Liver (tissue), 9 donors: Measurements from ENCODE around the gene TMEM86A. TPM values are rescaled to one million over a fixed set of nuclear protein-coding genes. Genes with fewer than 3 reads are reported as not detected.

Experiments
- DNase-seq: peaks from one replicate; pipeline ENCODE4 v3.0.0-alpha.2; 2017; ENCODE audit warnings: low spot score
- H3K27ac ChIP-seq, 2 donors: one replicate each; pipeline ENCODE4 v1.7.0; 2013; ENCODE audit warnings: inconsistent platforms in 2 of 2, low read length in 2 of 2, control low read depth in 1 of 2, low read depth in 1 of 2, mild to moderate bottlenecking in 1 of 2
- H3K27me3 ChIP-seq, 4 donors: one replicate each; pipeline versions ENCODE4 v1.6.1 to v1.7.0; 2013; ENCODE audit warnings: low read length in 3 of 4, inconsistent platforms in 1 of 4, mild to moderate bottlenecking in 1 of 4, moderate library complexity in 1 of 4; ENCODE audit not compliant: control insufficient read depth in 4 of 4, insufficient read depth in 4 of 4
- H3K36me3 ChIP-seq, 4 donors: one replicate each; pipeline versions ENCODE4 v1.6.1 to v1.7.0; 2013; ENCODE audit warnings: low read length in 3 of 4, mild to moderate bottlenecking in 3 of 4, low read depth in 1 of 4, moderate library complexity in 1 of 4; ENCODE audit not compliant: control insufficient read depth in 4 of 4, insufficient read depth in 3 of 4
- H3K4me1 ChIP-seq, 4 donors: one replicate each; pipeline versions ENCODE4 v1.6.1 to v1.7.0; 2013; ENCODE audit warnings: low read length in 3 of 4, mild to moderate bottlenecking in 3 of 4, moderate library complexity in 1 of 4; ENCODE audit not compliant: control insufficient read depth in 4 of 4, insufficient read depth in 4 of 4
- H3K4me3 ChIP-seq, 3 donors: one replicate each; pipeline versions ENCODE4 v1.6.1 to v1.7.0; 2013; ENCODE audit warnings: low read length in 3 of 3, control low read depth in 1 of 3, low read depth in 1 of 3, mild to moderate bottlenecking in 1 of 3
- H3K9ac ChIP-seq, 2 donors: one replicate each; pipeline ENCODE4 v1.7.0; 2013; ENCODE audit warnings: low read length in 2 of 2, mild to moderate bottlenecking in 2 of 2, moderate library complexity in 2 of 2, control low read depth in 1 of 2, low read depth in 1 of 2
- H3K9me3 ChIP-seq, 4 donors: one replicate each; pipeline versions ENCODE4 v1.6.1 to v1.7.0; 2013; ENCODE audit warnings: low read length in 3 of 4; ENCODE audit not compliant: control insufficient read depth in 4 of 4
- EGR1 ChIP-seq, 2 donors: IDR thresholded peaks; 2 replicates each; pipeline ENCODE4 v1.6.1; 2016 to 2018; ENCODE audit warnings: antibody characterized with exemption in 2 of 2, low read depth in 2 of 2
- FOXA1 ChIP-seq: IDR thresholded peaks from 2 replicates; pipeline ENCODE4 v1.6.1; 2016; ENCODE audit warnings: antibody characterized with exemption
- FOXA2 ChIP-seq: IDR thresholded peaks from 2 replicates; pipeline ENCODE4 v1.6.1; 2016; ENCODE audit warnings: antibody characterized with exemption
- HNF4A ChIP-seq, 2 donors: conservative IDR thresholded peaks; 2 replicates each; pipeline ENCODE4 v1.6.1; 2016; ENCODE audit warnings: antibody characterized with exemption in 2 of 2, mild to moderate bottlenecking in 2 of 2
- HNF4G ChIP-seq: IDR thresholded peaks from 2 replicates; pipeline ENCODE4 v1.6.1; 2016; ENCODE audit warnings: antibody characterized with exemption
- JUND ChIP-seq, 2 donors: IDR thresholded peaks; 2 replicates each; pipeline ENCODE4 v1.6.1; 2016; ENCODE audit warnings: antibody characterized with exemption in 2 of 2
- NR2F2 ChIP-seq: IDR thresholded peaks from 2 replicates; pipeline ENCODE4 v1.6.1; 2016; ENCODE audit warnings: antibody characterized with exemption
- RAD21 ChIP-seq, 2 donors: IDR thresholded peaks; 2 replicates each; pipeline ENCODE4 v1.6.1; 2016; ENCODE audit warnings: antibody characterized with exemption in 2 of 2, mild to moderate bottlenecking in 2 of 2
- RXRA ChIP-seq, 2 donors: IDR thresholded peaks; 2 replicates each; pipeline ENCODE4 v1.6.1; 2017 to 2018; ENCODE audit warnings: antibody characterized with exemption in 2 of 2, mild to moderate bottlenecking in 1 of 2
- SP1 ChIP-seq: IDR thresholded peaks from 2 replicates; pipeline ENCODE4 v1.6.1; 2018; ENCODE audit warnings: antibody characterized with exemption, mild to moderate bottlenecking
- YY1 ChIP-seq: IDR thresholded peaks from 2 replicates; pipeline ENCODE4 v1.6.1; 2016; ENCODE audit warnings: antibody characterized with exemption, mild to moderate bottlenecking
- WGBS: extraction: QIAGEN DNeasy Blood & Tissue Kit; methylation state at CpG from one replicate; pipeline ENCODE4 v1.1.7; 2013; 5-methylcytosine and 5-hydroxymethylcytosine counted together
- polyA plus RNA-seq, 2 donors: library from polyadenylated mRNA; stranded (reverse) in 1 of 2; unstranded in 1 of 2; fragments of 200-250 nt in 1 of 2; fragments of >200 nt in 1 of 2; fragmentation: Nextera tagmentation in 1 of 2; extraction: Ambion mirVana in 1 of 2; gene quantifications; one replicate each; pipeline versions ENCODE4 v1.2.1 to v1.2.3, GENCODE V29; 2013 to 2015
- total RNA-seq, 2 donors: library from RNA; depleted of rRNA; stranded (reverse); fragments of >200 nt; gene quantifications; one replicate each; pipeline ENCODE4 v1.2.3, GENCODE V29; 2014
- TF ChIP-seq, protein P1 (sequence below): IDR thresholded peaks from 2 replicates; pipeline ENCODE4 v1.6.1; 2016; ENCODE audit warnings: antibody characterized with exemption
- TF ChIP-seq, protein P2 (sequence below): IDR thresholded peaks from 2 replicates; pipeline ENCODE4 v1.6.1; 2016; ENCODE audit warnings: antibody characterized with exemption
- TF ChIP-seq, protein P3 (sequence below): IDR thresholded peaks from 2 replicates; pipeline ENCODE4 v1.6.1; 2016; ENCODE audit warnings: antibody characterized with exemption, mild to moderate bottlenecking
- TF ChIP-seq, protein P4 (sequence below): IDR thresholded peaks from 2 replicates; pipeline ENCODE4 v1.6.1; 2016; ENCODE audit warnings: antibody characterized with exemption
- TF ChIP-seq, protein P5 (sequence below): fragments of 150-350 bp; IDR thresholded peaks from 2 replicates; pipeline ENCODE4 v1.5.1; 2017; ENCODE audit warnings: improper control_type of control experiment, low read depth, low read length; ENCODE audit not compliant: missing input control
- donor health status: healthy.
- donor health status: healthy.
- donor health status: healthy.
- donor health status: healthy.
- donor health status: healthy.

TMEM86A gene
- total and polyA plus RNA-seq, 4 donors: 1.8 to 2.7 (median 2.0) TPM

DNA sequence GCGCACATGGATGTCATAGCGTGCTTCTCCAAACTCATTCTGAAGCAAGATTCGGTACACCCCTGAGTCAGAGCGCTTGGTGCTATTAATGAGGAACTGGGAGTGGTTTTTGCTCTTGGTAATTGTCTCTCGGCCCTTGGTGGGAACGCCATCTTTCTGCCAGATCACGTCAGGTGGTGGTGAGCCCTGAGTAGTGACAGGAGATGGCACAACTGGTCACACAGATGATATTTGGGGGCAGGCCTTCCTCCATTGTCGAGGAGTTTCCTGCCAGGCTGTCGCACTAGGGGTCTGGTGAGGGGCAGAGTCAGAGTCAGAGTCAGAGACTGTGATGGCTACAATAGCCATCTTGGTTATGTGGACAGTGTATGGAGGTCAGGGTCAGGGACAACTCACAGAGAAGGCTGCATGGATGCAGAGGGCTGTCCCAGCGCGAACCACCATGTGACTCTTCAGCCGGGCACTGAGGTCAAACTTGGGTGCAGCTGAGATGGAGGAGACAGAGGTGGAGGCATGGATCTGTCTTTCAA lies 9.3 kb downstream of the TMEM86A start (continued):
- TF ChIP-seq, protein P1, sequence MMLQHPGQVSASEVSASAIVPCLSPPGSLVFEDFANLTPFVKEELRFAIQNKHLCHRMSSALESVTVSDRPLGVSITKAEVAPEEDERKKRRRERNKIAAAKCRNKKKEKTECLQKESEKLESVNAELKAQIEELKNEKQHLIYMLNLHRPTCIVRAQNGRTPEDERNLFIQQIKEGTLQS: no peak

DNA sequence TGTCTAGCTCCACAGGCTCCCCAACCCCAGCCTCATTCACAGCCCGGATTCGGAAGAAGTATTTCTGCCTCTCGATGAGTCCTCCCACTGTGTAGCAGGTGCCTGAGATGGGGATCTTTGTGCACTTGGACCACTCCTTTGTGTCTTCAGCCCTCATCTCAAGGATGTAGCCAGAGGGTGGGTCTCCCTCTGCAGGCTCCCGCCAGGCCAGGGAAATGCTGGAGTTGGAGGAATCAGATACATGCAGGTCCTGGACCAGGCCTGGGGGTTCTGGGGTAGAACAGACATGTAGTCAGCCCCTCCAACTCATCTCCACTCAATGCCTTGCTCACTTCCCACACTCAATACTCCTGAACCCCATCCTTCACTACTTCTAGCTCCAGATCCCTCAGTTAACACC lies 10.8 kb downstream of the TMEM86A start:
- WGBS: 89% methylated on average over 4 of the region's 4 CpGs
- H3K9ac ChIP-seq: no peak overlapping the region
- H3K9me3 ChIP-seq: no peaks in the 10 kb centered on the region
- TF ChIP-seq, protein P2, sequence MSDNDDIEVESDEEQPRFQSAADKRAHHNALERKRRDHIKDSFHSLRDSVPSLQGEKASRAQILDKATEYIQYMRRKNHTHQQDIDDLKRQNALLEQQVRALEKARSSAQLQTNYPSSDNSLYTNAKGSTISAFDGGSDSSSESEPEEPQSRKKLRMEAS: no peak
- TF ChIP-seq, protein P3, sequence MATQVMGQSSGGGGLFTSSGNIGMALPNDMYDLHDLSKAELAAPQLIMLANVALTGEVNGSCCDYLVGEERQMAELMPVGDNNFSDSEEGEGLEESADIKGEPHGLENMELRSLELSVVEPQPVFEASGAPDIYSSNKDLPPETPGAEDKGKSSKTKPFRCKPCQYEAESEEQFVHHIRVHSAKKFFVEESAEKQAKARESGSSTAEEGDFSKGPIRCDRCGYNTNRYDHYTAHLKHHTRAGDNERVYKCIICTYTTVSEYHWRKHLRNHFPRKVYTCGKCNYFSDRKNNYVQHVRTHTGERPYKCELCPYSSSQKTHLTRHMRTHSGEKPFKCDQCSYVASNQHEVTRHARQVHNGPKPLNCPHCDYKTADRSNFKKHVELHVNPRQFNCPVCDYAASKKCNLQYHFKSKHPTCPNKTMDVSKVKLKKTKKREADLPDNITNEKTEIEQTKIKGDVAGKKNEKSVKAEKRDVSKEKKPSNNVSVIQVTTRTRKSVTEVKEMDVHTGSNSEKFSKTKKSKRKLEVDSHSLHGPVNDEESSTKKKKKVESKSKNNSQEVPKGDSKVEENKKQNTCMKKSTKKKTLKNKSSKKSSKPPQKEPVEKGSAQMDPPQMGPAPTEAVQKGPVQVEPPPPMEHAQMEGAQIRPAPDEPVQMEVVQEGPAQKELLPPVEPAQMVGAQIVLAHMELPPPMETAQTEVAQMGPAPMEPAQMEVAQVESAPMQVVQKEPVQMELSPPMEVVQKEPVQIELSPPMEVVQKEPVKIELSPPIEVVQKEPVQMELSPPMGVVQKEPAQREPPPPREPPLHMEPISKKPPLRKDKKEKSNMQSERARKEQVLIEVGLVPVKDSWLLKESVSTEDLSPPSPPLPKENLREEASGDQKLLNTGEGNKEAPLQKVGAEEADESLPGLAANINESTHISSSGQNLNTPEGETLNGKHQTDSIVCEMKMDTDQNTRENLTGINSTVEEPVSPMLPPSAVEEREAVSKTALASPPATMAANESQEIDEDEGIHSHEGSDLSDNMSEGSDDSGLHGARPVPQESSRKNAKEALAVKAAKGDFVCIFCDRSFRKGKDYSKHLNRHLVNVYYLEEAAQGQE: no peak
- TF ChIP-seq SP1 (no peak), NR2F2 (no peak), EGR1 (IDR thresholded peaks at IDR 0.05; ENCODE audit: low read depth in 2 of 2) (no peak), RAD21 (IDR thresholded peaks at IDR 0.05) (no peak), HNF4A (conservative IDR thresholded peaks at IDR 0.05) (no peak), FOXA1 (no peak), YY1 (no peak)
- TF ChIP-seq, protein P4, sequence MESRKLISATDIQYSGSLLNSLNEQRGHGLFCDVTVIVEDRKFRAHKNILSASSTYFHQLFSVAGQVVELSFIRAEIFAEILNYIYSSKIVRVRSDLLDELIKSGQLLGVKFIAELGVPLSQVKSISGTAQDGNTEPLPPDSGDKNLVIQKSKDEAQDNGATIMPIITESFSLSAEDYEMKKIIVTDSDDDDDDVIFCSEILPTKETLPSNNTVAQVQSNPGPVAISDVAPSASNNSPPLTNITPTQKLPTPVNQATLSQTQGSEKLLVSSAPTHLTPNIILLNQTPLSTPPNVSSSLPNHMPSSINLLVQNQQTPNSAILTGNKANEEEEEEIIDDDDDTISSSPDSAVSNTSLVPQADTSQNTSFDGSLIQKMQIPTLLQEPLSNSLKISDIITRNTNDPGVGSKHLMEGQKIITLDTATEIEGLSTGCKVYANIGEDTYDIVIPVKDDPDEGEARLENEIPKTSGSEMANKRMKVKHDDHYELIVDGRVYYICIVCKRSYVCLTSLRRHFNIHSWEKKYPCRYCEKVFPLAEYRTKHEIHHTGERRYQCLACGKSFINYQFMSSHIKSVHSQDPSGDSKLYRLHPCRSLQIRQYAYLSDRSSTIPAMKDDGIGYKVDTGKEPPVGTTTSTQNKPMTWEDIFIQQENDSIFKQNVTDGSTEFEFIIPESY: no peak
- TF ChIP-seq, protein P1: no peak
- no peak overlapping the region for H3K27ac ChIP-seq
- H3K4me1 ChIP-seq: peaks cover 2 to 17% (median 7%) of the 10 kb centered on the region in 4 donors
- H3K4me3 ChIP-seq: no peak overlapping the region
- H3K27me3 ChIP-seq: no peaks in the 10 kb centered on the region
- DNase-seq: no peak
- no peaks in the 10 kb centered on the region for H3K36me3 ChIP-seq

DNA sequence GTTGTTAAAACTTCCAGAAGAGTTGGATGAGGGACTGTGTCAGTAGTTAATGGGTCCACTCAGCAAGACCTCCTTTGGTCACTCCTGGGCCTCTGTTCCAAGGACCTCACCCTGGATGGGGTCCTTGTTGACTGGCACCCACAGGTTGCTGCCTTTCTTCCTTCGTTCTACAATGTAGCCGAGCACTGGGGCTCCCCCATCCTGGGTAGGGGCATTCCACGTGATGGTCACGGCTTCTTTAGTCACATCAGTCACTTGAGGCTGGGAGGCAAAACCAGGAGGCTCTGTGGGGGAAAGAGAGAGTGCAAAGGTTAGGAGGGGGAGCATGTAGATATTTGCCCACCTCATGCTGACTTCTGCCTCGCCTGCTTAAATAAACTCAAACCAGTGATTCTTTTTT lies 12.0 kb downstream of the TMEM86A start:
- Histone ChIP-seq H3K9me3 (no peaks in the 10 kb centered on the region), H3K27ac (no peak overlapping the region), H3K4me3 (no peak overlapping the region), H3K9ac (no peak overlapping the region), H3K27me3 (no peaks in the 10 kb centered on the region), H3K36me3 (no peaks in the 10 kb centered on the region), H3K4me1 (peaks cover 0 to 11% (median 5%) of the 10 kb centered on the region in 4 donors)
- DNase-seq: no peak
- TF ChIP-seq, protein P2: no peak
- TF ChIP-seq, protein P5, sequence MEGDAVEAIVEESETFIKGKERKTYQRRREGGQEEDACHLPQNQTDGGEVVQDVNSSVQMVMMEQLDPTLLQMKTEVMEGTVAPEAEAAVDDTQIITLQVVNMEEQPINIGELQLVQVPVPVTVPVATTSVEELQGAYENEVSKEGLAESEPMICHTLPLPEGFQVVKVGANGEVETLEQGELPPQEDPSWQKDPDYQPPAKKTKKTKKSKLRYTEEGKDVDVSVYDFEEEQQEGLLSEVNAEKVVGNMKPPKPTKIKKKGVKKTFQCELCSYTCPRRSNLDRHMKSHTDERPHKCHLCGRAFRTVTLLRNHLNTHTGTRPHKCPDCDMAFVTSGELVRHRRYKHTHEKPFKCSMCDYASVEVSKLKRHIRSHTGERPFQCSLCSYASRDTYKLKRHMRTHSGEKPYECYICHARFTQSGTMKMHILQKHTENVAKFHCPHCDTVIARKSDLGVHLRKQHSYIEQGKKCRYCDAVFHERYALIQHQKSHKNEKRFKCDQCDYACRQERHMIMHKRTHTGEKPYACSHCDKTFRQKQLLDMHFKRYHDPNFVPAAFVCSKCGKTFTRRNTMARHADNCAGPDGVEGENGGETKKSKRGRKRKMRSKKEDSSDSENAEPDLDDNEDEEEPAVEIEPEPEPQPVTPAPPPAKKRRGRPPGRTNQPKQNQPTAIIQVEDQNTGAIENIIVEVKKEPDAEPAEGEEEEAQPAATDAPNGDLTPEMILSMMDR: no peak
- TF ChIP-seq YY1: no peak
- no peak for TF ChIP-seq JUND (IDR thresholded peaks at IDR 0.05)
- TF ChIP-seq FOXA2: no peak
- TF ChIP-seq HNF4G: no peak
- no peak for TF ChIP-seq EGR1 (IDR thresholded peaks at IDR 0.05; ENCODE audit: low read depth in 2 of 2)
- TF ChIP-seq, protein P3: no peak
- TF ChIP-seq RXRA (IDR thresholded peaks at IDR 0.05): no peak
- 83% methylated on average over 5 of the region's 5 CpGs for whole genome bisulfite sequencing
